PFSK-1 (cell line): ENCODE results near the gene ZNF653.

Experiments
- FOXP2 ChIP-seq: optimal IDR thresholded peaks from 2 replicates; pipeline ENCODE3; 2011; ENCODE audit warnings: borderline replicate concordance, control low read depth, inconsistent platforms; ENCODE audit not compliant: insufficient read depth; ENCODE audit errors: extremely low read length, extremely low read depth
- POLR2AphosphoS5 ChIP-seq: IDR thresholded peaks from 2 replicates; pipeline ENCODE4 v1.6.1; 2012; ENCODE audit warnings: low read depth, mild to moderate bottlenecking, control low read depth, low read length, moderate library complexity
- REST ChIP-seq, 2 experiments: IDR thresholded peaks; 2 replicates each; pipeline versions ENCODE4 v1.6.1 to v1.8.0; 2011 to 2012; ENCODE audit warnings: low read depth in 2 of 2, low read length in 2 of 2, control low read depth in 1 of 2, inconsistent platforms in 1 of 2, mild to moderate bottlenecking in 1 of 2, moderate library complexity in 1 of 2; ENCODE audit not compliant: insufficient read depth in 1 of 2
- SIN3A ChIP-seq: IDR thresholded peaks from 2 replicates; pipeline ENCODE4 v1.6.1; 2012; ENCODE audit warnings: mild to moderate bottlenecking, low read length, moderate library complexity, borderline replicate concordance; ENCODE audit not compliant: insufficient read depth
- TAF1 ChIP-seq: IDR thresholded peaks from 2 replicates; pipeline ENCODE4 v1.6.1; 2012; ENCODE audit warnings: low read length, control low read depth, borderline replicate concordance; ENCODE audit not compliant: insufficient read depth

Gene ZNF653

GRCh38 chr19:11506967-11507366, 1.3 kb upstream of the ZNF653 start:
- TF ChIP-seq FOXP2: no peak
- TF ChIP-seq REST (IDR thresholded peaks at IDR 0.05; ENCODE audit: insufficient read depth in 1 of 2, low read depth in 2 of 2, low read length in 2 of 2): no peak
- TF ChIP-seq SIN3A: no peak

- TF ChIP-seq POLR2AphosphoS5 (no peak), TAF1 (no peak), REST (IDR thresholded peaks at IDR 0.05; ENCODE audit: insufficient read depth in 1 of 2, low read depth in 2 of 2, low read length in 2 of 2) (no peak), FOXP2 (no peak), SIN3A (no peak)
These were observed 489 bp upstream of the ZNF653 start for GRCh38 chr19:11506101-11506555.

GRCh38 chr19:11505032-11505503, 571 bp downstream of the ZNF653 start:
- TF ChIP-seq POLR2AphosphoS5 (no peak; the same call in 1 of the 2 replicates), REST (IDR thresholded peaks at IDR 0.05; ENCODE audit: insufficient read depth in 1 of 2, low read depth in 2 of 2, low read length in 2 of 2) (no peak), SIN3A (no peak), TAF1 (no peak), FOXP2 (no peak)

GRCh38 chr19:11504502-11505031, 1.1 kb downstream of the ZNF653 start:
- TF ChIP-seq POLR2AphosphoS5: no peak
- TF ChIP-seq FOXP2: no peak
- no peak for TF ChIP-seq TAF1
- no peak for TF ChIP-seq SIN3A
- no peak for TF ChIP-seq REST (IDR thresholded peaks at IDR 0.05; ENCODE audit: insufficient read depth in 1 of 2, low read depth in 2 of 2, low read length in 2 of 2)

GRCh38 chr19:11499890-11500420, 5.7 kb downstream of the ZNF653 start:
- TF ChIP-seq POLR2AphosphoS5: no peak
- no peak for TF ChIP-seq SIN3A
- no peak for TF ChIP-seq REST (IDR thresholded peaks at IDR 0.05; ENCODE audit: insufficient read depth in 1 of 2, low read depth in 2 of 2, low read length in 2 of 2)
- no peak for TF ChIP-seq FOXP2
